HepG2 (cell line): ENCODE results near the gene PRR19. TPM values are rescaled to one million over a fixed set of nuclear protein-coding genes. Genes with fewer than 3 reads are reported as not detected.

Experiments used
- ARID5B ChIP-seq: IDR thresholded peaks from 2 replicates; pipeline ENCODE4 v1.4.0; 2020; ENCODE audit warnings: mild to moderate bottlenecking, missing genetic modification reagents
- BRF2 ChIP-seq: sonication (generic); formaldehyde crosslinking; IDR thresholded peaks from 2 replicates; pipeline ENCODE4 v1.8.1; 2022; ENCODE audit warnings: mild to moderate bottlenecking, missing genetic modification reagents
- ESRRA ChIP-seq: sonication (generic); formaldehyde crosslinking; IDR thresholded peaks from 2 replicates; pipeline ENCODE4 v1.5.1; 2020; ENCODE audit warnings: mild to moderate bottlenecking, low read depth, missing genetic modification reagents
- ETS1 ChIP-seq: sonication (generic); formaldehyde crosslinking; IDR thresholded peaks from 2 replicates; pipeline ENCODE4 v1.4.0; 2020; ENCODE audit warnings: missing genetic modification reagents
- MAFG ChIP-seq: sonication (generic); formaldehyde crosslinking; IDR thresholded peaks from 2 replicates; pipeline ENCODE4 v1.5.1; 2020; ENCODE audit warnings: mild to moderate bottlenecking, missing genetic modification reagents
- PRPF4 ChIP-seq: fragments of 200-400 bp; formaldehyde crosslinking; IDR thresholded peaks from 2 replicates; pipeline ENCODE4 v1.6.1; 2016; ENCODE audit warnings: low read length, low read depth; ENCODE audit not compliant: poor library complexity, severe bottlenecking
- RBFOX2 ChIP-seq: fragments of 200-400 bp; formaldehyde crosslinking; IDR thresholded peaks from 2 replicates; pipeline ENCODE4 v1.6.1; 2017; ENCODE audit warnings: low read depth, mild to moderate bottlenecking, low read length
- RCOR2 ChIP-seq: IDR thresholded peaks from 2 replicates; pipeline ENCODE4 v1.6.1; 2016; ENCODE audit warnings: missing biosample characterization, missing genetic modification reagents
- SMAD1 ChIP-seq: sonication (generic); formaldehyde crosslinking; IDR thresholded peaks from 2 replicates; pipeline ENCODE4 v1.4.0; 2020; ENCODE audit warnings: missing genetic modification reagents, low read depth, mild to moderate bottlenecking, borderline replicate concordance
- SP1 ChIP-seq, 2 experiments: fragments of 450-650 bp in 1 of 2; sonication (generic) in 1 of 2; formaldehyde crosslinking in 1 of 2; IDR thresholded peaks; 2 replicates each; pipeline versions ENCODE4 v1.4.0 to v1.6.1; 2016 to 2020; ENCODE audit warnings: missing genetic modification reagents in 1 of 2
- TAF1 ChIP-seq: sonication (generic); formaldehyde crosslinking; IDR thresholded peaks from 2 replicates; pipeline ENCODE4 v1.4.0; 2020; ENCODE audit warnings: missing genetic modification reagents
- THAP9 ChIP-seq: sonication (generic); formaldehyde crosslinking; IDR thresholded peaks from 2 replicates; pipeline ENCODE4; 2020; ENCODE audit warnings: missing genetic modification reagents, mild to moderate bottlenecking, borderline replicate concordance
- ZBTB20 ChIP-seq: sonication (generic); formaldehyde crosslinking; IDR thresholded peaks from 2 replicates; pipeline ENCODE4 v1.8.1; 2023; ENCODE audit warnings: missing genetic modification reagents, low read depth, mild to moderate bottlenecking, borderline replicate concordance
- ZFP1 ChIP-seq: IDR thresholded peaks from 2 replicates; pipeline ENCODE4 v1.6.1; 2016
- ZFY ChIP-seq: sonication (generic); formaldehyde crosslinking; IDR thresholded peaks from 2 replicates; pipeline ENCODE4 v1.4.0; 2020; ENCODE audit warnings: missing genetic modification reagents
- ZNF276 ChIP-seq: sonication (generic); formaldehyde crosslinking; IDR thresholded peaks from 2 replicates; pipeline ENCODE4 v1.4.0; 2020; ENCODE audit warnings: mild to moderate bottlenecking, low read depth, missing genetic modification reagents
- ZNF672 ChIP-seq: sonication (generic); formaldehyde crosslinking; IDR thresholded peaks from 2 replicates; pipeline ENCODE4 v1.8.1; 2022; ENCODE audit warnings: missing genetic modification reagents
- polyA plus RNA-seq, 8 experiments: library from polyadenylated mRNA; depleted of rRNA in 3 of 8; stranded (reverse) in 7 of 8; unstranded in 1 of 8; fragments of >200 nt; fragmentation: Illumina TruSeq in 4 of 8; extraction: Trizol in 4 of 8; gene quantifications; 2 replicates each; pipeline versions ENCODE4 v1.2.1 to v1.2.3, GENCODE V29; 2011 to 2016; ENCODE audit warnings: low read depth in 4 of 8, missing spikeins in 1 of 8, mixed read lengths in 1 of 8; ENCODE audit not compliant: insufficient read depth in 1 of 8
- total RNA-seq, 5 experiments: library from RNA; depleted of rRNA; stranded (reverse); fragments of >200 nt; fragmentation: Illumina TruSeq; extraction: Trizol; gene quantifications; 2 replicates each; pipeline ENCODE4 v1.2.3, GENCODE V29; 2016; ENCODE audit warnings: low read depth in 1 of 5

The PRR19 gene
- total and polyA plus RNA-seq, 2 of the 13 experiments (the other 11 are each of a cell fraction or from before 2014, with no cell fraction given) = 0.21 to 0.33 TPM

DNA sequence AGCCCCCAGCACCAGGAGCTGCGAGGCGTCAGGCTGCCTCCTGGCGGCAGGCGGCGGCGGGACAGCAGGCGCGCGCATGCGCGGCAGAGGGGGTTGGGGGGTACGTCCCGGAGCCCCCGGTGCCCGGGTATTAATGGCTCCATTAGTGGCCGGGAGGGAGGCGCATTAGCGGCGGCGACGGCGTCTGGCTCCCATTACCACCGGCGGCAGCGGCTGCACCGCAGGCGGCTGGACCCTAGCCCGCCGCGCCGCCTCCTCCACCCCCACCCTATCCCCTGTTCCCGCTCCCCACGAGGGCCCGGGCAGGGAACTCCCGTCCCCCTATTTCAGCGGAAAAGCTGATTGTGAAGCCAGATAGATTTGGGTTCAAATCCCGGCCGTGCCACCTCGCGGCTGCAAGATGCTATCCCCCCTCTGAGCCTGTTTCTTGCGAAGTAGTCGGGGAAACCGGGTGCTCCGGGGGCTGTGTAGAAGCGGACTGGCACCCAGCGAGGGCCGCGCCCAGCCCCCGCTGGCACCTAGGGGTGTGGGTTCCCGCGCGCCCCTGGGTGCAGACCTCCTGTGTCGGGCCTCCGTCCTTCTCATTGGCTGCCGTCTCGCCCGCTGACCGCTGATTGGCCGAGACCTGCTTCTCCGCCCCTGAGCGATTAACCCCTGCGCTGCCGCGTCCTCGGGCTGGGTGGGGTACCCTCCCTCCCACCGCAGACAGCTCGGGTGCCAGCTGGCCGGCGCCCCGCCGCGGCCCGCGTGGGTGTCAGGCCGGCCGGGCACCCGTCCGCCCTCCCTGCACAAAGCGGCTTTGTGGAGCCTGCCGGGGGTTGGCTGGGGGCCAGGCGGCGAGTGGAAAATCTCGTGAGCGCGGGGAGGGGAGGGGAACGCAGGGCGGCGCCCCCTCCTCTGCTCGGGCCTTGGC is 21.8 kb upstream of the PRR19 start (continued):
- TF ChIP-seq SMAD1 (no peak), THAP9 (CRISPR knock-in tag) (peak; percentile 38; the same call in 1 of the 2 replicates), ZFY (peak; percentile 59), BRF2 (CRISPR knock-in tag) (no peak), ZNF276 (CRISPR knock-in tag) (peak; percentile 83; the same call in 1 of the 2 replicates), ZNF672 (CRISPR knock-in tag) (no peak), ARID5B (no peak), ETS1 (CRISPR knock-in tag) (0 out of 2 replicates have a peak, but pooled peaks have one; percentile 45), TAF1 (CRISPR knock-in tag) (peak; percentile 56; the same call in 1 of the 2 replicates), RCOR2 (CRISPR knock-in tag) (no peak), PRPF4 (no peak), SP1 (IDR thresholded peaks at IDR 0.05) (no peak), SP1 (CRISPR knock-in tag; IDR thresholded peaks at IDR 0.05) (peak; percentile 62), ZBTB20 (CRISPR knock-in tag) (no peak), ESRRA (CRISPR knock-in tag) (no peak), RBFOX2 (peak; percentile 89), ZFP1 (CRISPR knock-in tag) (no peak), MAFG (no peak)
